NCI-H187 (cell line): ENCODE results near the gene CHST11.

Experiments used
- DNase-seq, 2 experiments: peaks; one replicate each; lab custom pipeline; 2025; lab: John Stamatoyannopoulos, UW

CHST11 gene

DNA sequence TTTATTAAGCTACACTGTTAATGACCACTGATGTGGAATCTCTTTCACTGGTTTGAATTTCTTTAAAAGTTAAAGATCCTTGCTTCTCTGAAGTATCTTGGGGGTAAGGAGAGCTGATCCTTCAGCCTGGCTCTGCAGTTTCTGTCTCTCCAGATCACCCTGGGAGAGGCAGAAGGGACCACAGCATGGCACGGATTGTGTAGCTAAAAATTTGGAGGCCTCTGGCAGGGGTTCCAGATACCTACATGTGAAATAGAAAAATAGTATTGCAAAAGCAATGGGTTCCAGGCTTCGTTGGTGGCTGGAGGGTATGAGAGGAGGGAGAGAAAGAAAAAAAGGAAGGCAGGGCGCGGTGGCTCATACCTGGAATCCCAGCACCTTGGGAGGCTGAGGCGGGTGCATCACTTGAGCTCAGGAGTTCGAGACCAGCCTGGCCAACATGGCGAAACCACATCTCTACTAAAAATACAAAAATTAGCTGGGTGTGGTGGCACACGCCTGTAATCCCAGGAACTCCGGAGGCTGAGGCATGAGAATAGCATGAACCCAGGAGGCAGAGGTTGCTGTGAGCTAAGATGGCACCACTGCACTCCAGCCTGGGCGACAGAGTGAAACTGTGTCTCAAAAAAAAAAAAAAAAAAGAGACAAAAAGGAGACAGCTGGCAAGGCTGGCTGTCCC is 3.4 kb downstream of the CHST11 start:
- no peak for DNase-seq

DNA sequence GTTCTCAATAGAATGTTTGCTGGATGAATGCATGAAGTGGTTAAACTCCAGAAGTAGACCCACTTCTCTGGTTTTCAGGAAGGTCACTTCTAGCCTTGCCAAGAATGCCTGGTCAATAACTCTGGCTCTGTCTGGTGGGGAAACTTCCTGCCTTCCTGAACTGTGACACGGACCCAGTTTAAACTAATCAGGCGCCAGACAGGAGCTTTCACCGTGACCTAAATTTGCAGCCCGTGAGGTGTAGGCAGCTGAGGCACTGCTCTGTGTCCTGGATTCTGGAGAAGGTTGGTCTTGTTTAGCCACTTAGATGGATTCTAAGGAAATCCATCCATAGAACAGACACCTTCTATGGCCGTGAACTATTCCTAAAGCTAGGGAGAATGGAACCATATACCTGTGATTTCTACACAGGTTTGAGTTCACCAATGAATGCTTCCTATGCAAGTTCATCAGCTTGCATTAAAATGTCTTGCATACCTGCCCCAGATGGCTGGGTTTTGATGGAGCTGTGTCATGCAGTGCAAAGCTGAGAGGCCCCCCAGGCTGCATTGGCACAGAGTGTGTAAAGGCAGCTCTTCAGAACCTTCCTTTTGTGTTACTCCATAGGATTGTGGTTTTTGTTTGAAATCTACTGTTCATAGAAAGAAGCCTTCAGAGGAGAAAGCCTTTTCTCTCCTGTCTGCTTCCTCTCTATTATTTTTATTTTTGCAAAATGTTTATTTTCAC is 4.4 kb downstream of the CHST11 start:
- no peak for DNase-seq

DNA sequence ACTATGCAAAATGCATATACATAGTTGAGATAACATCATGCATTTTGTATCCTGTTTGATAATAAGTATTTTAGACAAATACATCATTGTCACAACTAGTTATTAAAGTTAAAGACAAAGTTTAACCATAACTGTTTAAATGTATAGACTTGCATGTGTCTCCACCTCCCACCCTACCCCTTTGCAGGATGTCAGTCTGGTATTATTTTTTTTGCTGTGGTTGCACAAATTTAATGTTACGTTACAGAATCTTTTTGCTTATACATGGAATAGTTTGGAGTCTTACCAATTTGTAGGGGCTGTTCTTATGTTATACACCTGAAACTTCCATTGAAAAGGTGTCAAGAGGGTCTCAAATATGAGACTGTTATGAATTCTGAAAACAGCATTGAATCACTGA is 5.6 kb downstream of the CHST11 start:
- DNase-seq, result no peak

DNA sequence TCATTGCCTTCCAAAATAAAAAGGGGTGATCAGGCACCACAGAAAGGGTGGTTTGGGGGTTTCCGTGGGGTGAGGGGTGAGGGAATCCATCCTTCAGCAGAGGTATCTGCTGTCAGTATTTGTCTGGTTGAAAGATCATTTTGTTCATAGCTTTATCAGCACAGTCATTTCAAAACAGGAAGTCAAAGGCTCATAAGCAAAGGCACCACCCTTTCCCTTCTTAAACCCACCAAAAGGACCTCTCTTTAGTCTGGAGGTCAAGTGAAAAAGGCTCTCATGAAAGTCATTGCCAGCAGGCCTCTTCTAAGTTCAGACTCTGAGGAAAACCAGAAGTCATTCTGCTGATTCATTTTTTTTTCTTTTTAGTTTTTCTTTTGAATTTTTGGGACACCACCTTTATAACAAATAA is 6.2 kb downstream of the CHST11 start:
- no peak for DNase-seq

DNA sequence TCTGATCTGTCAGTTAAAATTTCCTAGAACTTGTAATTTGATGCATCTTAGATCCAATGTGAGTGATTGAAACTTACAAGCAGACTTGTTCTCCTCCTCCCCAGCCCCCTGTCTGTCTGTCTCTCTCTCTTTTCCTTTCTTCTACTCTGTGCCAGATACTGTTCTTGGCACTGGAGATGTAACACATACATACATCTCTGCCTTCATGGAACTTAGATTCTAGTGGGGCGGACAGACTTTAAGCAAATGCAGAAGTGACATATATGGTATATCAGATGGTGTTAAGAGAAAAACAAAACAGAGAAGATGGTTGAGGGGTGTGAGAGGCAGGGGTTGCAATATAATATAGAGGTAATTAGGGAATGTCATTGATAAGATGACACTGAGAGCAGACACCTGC is 6.6 kb downstream of the CHST11 start:
- DNase-seq, result no peak

DNA sequence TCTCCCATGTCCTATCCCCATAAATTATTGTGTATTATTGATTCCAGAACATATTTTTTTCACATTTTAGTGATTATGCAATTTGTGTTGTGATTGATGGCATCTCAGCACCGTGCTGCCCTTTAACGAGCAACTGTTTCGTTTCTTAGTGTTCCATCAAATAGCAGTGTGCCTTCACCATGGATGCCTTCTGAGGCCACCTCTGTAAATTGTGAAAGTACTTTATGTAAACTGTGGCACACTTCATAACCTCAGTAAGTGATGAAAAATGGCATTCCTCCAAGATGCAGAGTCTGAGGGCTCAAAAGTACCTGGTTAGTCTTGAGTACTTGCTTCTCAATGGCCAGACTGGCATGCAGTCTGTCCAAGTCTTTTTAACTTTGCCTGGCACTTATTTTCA is 8.2 kb downstream of the CHST11 start:
- no peak for DNase-seq

DNA sequence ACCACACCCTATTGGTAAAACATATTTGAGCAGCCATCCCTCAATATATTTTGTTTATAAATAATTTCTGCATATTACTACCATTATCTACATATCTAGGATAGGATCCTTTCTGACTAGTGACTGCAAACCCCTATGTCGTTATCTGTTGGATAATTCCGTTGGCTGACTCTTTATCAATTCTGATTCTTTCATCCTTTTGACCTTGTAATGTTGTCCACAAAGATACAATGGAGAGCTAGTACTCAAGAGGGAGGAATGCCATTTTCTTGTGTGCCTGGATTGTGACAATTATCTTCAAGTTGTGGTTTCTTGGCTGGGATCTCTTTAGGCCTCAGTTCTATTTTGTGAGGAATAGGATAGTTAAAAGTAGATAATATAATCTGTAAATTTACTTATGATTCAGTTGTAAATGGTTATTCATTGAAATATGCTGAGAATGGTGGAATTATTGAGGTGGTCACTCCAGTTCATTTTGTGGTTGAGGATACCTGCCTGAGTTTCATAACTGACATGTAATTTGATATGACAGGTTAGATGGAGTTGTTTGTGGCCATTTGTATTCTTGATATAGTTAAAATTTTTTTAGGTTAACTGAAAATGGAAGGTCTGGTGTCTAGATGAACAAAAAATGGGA is 10.1 kb downstream of the CHST11 start:
- DNase-seq, result no peak

DNA sequence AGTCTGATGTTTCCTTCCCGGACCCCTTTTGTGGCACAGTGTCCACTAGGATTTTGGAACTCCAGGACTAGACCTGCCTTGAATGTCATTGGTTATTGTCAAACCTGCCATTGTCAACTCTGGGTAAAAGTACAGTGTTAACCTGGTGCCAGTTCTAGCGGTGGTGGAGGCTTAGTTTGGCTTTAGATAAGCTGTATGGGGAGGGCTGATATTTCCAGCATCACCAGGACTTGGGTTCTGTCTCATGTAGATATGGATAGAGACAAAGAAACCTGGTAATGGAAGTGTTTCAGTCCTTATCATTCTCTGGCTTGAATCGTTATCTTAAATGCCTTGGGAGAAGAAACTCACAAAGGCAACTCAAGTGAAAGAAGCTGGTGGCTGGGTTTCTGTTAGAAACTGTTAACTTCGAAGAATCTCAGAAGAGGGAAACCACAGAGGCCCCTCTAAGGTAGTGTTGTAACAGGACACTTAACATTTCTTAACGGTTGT is 10.6 kb downstream of the CHST11 start:
- no peak for DNase-seq

DNA sequence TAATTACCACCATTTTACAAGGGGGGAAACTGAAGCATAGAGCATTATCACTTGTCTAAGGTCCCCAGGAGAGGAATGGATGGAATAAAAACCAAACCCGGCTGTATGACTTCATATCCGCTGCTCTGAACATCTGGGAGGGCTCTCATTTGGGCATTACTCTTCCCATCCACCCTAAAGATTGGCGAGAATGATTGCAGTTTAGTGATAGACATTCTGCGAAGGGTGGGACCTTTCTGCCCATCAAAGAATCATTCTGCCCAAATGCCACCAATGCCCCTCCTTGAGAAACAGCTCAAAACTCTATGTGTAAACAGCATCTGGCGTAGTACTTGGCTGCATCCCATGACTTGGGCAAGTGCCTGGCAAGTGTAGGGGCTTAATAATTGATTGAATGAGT is 11.6 kb downstream of the CHST11 start:
- no peak for DNase-seq

DNA sequence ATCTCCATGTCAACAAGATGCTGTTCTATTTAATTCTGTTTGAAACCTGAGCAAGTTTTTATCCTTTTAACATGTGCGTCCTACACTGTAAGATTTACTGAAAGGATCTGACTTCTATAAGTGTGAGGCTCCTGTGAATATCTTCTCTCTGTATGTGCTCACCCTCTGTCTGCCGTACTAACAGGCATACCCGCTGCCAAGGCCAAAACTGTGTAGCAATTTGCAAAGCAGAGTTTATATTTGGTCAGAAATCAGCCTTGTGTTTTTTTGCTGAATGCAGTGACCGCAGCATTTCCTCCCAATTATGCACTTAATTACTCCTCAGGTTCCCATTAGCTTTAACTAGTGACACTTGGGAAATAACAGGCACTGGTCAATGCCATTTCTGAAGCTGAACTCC is 12.3 kb downstream of the CHST11 start:
- DNase-seq, result no peak

DNA sequence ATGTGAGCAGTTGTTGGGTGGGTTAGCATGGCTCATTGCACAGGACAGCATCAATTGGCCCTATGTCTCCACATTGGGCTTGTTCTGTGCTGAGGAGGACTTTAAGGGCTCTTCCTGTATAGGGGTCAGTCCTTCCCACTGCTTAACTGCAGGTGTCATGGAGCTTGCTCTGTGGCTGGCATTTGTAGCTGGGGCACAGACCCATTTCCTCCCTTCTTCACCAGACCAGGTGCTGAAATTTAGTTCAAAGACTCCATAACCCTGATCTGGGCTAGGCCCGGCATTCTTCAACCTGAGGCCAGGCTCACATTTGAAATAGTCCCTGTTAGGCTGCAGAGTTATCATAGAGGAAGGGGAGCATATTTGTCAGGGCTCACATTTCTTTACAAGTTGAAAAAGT is 12.8 kb downstream of the CHST11 start:
- DNase-seq, result no peak

DNA sequence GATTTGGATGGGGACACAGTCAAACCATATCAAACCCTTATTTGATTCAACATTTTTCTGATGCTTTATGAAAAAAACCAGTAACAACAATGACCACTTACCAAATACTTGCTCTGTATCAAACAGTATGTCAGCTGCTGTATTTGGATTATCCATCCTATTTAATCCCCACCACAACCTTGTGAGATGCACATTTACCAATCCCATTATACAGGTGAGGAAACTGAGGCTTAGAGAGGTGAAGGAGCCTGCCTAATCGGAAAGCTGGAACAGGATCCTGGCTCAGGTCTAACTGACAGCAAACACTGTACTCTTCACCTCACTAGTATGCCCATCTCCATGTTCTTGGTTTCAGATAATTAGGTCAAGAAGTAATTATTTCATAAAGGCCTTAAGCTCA is 13.8 kb downstream of the CHST11 start:
- DNase-seq, result no peak

DNA sequence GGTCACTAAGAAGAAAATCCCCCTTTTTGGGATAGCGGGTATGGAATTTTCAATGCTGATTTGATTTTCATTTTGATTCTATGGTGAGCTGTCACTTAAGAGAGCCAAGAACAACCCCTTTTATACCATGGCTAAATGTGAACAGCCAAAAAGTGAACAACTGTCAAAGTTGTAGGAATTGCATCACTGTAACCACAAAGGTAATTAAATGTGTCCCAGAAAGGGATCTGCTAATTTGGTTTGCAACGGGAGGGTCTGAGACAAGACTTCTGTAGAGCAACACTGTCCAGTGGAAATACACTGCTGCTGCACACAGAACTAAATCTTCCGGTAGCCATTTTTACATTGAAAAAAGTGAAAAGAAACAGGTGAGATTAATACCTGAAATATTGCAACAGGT is 14.6 kb downstream of the CHST11 start:
- no peak for DNase-seq

DNA sequence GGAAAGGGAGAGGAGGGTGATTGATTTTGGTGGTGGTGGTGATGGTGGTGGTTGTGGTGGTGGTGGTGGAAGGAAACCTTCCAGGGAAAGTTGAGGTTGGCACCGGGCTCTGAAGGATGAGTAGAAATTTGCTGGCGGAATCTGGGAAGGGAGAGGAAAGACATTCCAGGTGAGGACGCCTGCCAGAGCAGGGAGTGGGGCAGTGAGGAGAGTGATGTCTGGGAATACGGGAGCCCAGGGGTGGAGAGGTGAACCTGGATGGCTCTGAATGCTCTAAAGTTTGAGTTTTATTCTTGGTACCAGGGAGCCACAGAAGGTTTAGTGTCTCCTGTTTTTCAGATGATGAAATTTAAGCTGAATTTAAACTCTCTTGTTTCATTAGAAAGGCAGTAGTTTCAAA is 16.0 kb downstream of the CHST11 start:
- DNase-seq, result no peak

DNA sequence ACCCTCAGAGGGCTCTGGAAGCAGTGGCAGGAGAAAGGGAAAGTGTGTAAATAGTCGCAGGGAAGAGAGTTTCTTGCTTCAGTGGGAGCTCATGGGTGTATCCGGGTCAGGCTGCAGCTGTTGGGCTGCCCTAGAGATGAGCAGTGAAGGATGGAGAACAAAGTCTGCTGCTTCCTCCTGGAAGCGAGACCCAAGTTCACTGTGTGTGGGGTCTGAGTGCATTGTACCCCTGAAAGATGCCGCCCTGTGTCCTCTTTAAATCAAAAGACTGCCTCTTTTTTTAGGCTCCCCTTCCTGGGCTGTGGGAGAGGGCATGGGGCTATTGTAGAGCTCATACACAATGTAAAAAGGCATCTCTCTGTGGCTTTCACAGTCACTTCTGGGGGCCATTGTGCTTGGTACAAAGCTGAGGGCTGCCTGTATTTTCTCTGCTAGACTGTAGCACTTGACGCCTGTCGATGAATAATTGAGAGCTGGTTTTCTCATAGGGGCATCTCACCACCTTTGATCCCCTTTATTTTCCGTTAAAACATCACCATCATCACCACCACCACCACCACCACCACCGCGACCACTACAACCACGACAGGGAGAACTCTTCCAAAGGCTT is 16.7 kb downstream of the CHST11 start:
- no peak for DNase-seq

DNA sequence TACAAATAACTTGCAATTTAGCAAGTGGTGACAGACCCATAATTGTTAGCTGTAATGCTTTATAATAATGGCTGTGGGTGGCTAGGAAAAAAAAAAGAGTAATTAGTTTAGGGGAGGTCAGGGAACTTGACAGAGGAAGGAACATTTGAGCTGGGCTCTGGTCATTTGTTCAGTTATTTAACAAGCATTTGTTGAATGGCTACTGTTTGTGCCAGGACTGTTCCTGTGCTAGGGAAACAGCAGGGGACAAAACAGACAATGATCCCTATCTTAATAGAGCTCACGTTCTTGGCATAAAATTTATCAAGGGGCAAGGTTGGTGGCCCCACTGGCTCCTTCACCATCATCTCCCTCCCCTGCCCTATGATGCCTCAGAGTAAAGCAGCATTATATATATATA is 18.5 kb downstream of the CHST11 start:
- DNase-seq, result no peak

DNA sequence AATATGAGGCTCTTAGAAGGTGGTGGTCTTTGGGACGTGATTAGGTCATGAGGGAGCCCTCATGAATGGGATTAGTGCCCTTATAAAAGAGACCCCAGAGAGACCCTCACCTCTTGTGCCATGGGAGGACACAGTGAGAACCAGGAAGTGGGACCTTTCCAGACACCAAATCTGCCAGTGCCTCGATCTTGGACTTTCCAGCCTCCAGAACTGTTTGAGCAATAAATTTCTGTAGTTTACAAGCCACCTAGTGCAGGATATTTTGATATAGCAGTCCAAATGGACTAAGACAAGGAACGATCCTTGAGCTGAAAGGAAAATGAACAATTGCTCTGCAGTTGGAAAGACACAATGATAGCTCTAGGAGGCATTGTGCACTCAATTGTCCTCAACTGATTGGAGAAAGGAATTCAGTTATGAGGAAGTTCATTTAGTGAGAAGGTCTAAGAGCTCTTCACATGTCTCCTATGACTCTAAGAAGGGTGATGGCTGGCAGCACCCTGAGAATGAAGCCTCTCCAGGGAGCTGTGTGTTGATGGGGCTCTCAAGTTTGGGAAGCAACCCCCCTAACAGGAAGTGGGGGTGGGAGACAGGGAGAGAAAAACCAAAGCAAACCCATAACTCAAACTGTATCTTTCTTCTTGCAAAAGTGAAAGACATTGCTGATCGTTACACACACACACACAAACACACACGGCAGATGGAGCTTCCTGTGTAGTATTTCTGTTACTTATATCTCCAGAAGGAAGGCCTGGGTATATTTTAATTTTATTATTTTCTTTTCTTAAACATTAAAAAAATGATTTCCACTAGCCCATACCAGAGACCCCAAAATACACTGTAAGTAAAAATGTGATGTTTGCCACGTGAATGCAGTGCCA is 21.0 kb downstream of the CHST11 start:
- no peak for DNase-seq

DNA sequence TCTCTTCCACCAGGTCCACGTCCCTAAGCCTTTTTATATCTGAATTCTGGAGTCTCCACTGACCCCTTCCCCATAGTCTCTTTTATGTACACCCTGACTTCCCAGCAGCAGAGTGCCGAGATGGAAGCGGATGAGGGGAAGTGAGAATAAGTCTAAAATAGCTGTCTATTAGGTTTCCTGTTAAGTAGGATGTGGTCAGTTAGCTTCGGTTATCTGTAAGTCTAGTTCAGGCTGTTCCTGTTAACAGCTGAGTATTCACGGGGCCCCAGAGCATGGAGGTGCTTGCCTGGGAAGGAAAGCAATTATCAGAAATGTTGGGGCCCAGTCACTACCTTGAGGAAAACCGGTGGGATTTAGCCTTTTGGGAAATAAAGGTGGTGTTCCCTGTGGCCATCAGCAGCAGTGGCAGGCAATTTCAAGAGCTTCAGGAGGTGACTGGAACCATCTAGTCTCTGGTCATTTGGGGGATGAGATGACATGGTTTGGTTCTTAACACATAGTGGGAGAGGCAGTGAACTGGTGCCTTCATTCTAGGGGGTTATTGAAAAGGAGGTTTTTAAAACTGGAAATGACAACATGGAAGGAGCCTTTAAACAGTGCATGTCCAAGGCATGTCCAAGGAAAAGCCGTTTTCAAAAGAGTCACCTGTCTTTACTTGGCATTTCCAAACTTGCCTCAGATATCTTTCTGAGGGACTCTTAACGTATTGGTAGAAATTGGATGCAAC is 21.8 kb downstream of the CHST11 start:
- no peak for DNase-seq

DNA sequence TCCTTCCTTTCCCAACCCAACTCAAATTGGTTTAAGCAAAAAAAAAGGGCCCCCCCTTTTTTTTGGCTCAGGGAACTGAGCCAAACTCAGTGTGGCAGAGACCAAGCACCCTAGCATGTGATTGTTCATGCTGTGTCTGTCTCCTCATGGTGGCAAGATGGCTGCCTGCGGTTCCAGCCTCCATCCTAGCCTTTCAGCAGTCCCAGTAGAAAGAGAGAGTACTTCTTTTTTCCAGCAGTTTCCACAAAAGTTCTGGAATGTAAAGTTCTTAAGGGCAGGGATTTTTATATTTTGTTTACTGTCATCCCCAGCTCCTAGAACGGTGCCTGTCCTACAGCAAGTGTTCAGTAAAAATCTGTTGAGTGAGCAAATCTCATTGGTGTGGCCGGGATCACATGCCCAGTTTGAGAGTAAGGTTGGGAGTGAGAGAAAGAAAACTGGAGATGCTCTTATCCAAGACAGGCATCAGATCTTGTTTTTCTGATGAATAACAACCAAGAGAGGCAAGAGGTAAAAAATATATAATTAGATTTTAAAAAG is 22.4 kb downstream of the CHST11 start:
- no peak for DNase-seq

DNA sequence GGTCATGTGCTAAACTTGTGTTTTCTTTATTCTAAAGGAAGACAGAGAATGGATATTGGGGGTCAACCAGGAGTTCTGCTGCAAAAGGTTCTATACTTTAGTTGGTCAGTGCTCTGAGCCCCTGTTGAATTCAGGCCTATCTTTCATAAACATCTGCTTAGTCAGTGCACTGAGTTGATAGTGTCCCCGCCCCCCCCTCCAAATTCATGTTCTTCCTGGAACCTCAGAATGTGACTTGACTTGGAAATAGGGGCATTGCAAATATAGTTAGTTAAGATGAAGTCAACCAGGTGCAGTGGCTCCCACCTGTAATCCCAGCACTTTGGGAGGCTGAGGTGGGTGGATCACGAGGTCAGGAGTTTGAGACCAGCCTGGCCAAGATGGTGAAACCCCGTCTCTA is 23.3 kb downstream of the CHST11 start:
- no peak for DNase-seq
